T-cell (primary cell): ENCODE data around the gene AIG1. TPM values are rescaled to one million over a fixed set of nuclear protein-coding genes. Genes with fewer than 3 reads are reported as not detected.
"Not testable (repeated sequence)": the region's sequence is repeated elsewhere in the genome, so short reads cannot be mapped to it uniquely, and the experiment has no call there.

Experiments used
- ATAC-seq, 4 experiments: fragments of 200-7000 bp in 3 of 4; fragments of 150-1000 bp in 1 of 4; cut with Tn5 transposase; replicated peaks in 1 of 4; 1 replicate in 3 of 4; 2 replicates in 1 of 4; pipeline ENCODE4 v1.10.0; 2021; ENCODE audit warnings: moderate library complexity in 3 of 4, mild to moderate bottlenecking in 2 of 4, moderate number of reproducible peaks in 1 of 4
- CTCF ChIA-PET, 2 donors: fragments of 300-600 bp; sonication (Branson Sonifier 250); formaldehyde crosslinking; loops; one replicate each; lab custom pipeline; 2022; ENCODE audit warnings: antibody characterized with exemption in 2 of 2; lab: Charles Lee
- POLR2A ChIA-PET, 2 donors: fragments of 300-600 bp; sonication (Branson Sonifier 250); formaldehyde crosslinking; loops; one replicate each; lab custom pipeline; 2022; ENCODE audit warnings: antibody characterized with exemption in 2 of 2; lab: Charles Lee
- DNase-seq, 35 experiments: peaks; one replicate each; pipeline versions ENCODE4 v3.0.0 to v3.0.0-alpha.2; 2013 to 2023
- H3K27ac ChIP-seq: one replicate; pipeline ENCODE4 v1.5.1; 2013; ENCODE audit warnings: low read length
- H3K27me3 ChIP-seq, 2 experiments: replicated peaks in 1 of 2; 1 replicate in 1 of 2; 2 replicates in 1 of 2; pipeline versions ENCODE4 v1.6.1 to v1.7.0; 2013; ENCODE audit warnings: low read length in 1 of 2, mixed read lengths in 1 of 2; ENCODE audit not compliant: control insufficient read depth in 2 of 2, insufficient read depth in 2 of 2; ENCODE audit errors: extremely low read depth in 1 of 2
- H3K36me3 ChIP-seq, 2 donors: 1 replicate in 1 of 2; 2 replicates in 1 of 2; pipeline versions ENCODE4 v1.6.1 to v1.7.0; 2013; ENCODE audit warnings: low read length in 1 of 2; ENCODE audit not compliant: control insufficient read depth in 2 of 2, insufficient read depth in 1 of 2; ENCODE audit errors: extremely low read depth in 1 of 2
- H3K4me1 ChIP-seq, 2 experiments: 1 replicate in 1 of 2; 2 replicates in 1 of 2; pipeline versions ENCODE4 v1.6.1 to v1.7.0; 2013; ENCODE audit warnings: low read length in 2 of 2, mixed read lengths in 1 of 2; ENCODE audit not compliant: insufficient read depth in 2 of 2, control insufficient read depth in 1 of 2; ENCODE audit errors: extremely low read depth in 1 of 2
- H3K4me3 ChIP-seq, 2 donors: 1 replicate in 1 of 2; 2 replicates in 1 of 2; pipeline versions ENCODE4 v1.5.1 to v1.7.0; 2013; ENCODE audit warnings: mild to moderate bottlenecking in 2 of 2, low read length in 1 of 2, moderate library complexity in 1 of 2; ENCODE audit not compliant: control insufficient read depth in 1 of 2; ENCODE audit errors: extremely low read depth in 1 of 2
- H3K9me3 ChIP-seq: 2 replicates; pipeline ENCODE4 v1.7.0; 2013
- H3K27ac Mint-ChIP-seq, 2 donors: one replicate each; pipeline ENCODE4 v1.8.0; 2020 to 2021; ENCODE audit warnings: mild to moderate bottlenecking in 2 of 2, mixed read lengths in 2 of 2
- H3K27me3 Mint-ChIP-seq, 2 donors: one replicate each; pipeline ENCODE4 v1.8.0; 2021 to 2022; ENCODE audit warnings: mixed read lengths in 2 of 2
- H3K36me3 Mint-ChIP-seq: one replicate; pipeline ENCODE4 v1.8.0; 2021; ENCODE audit warnings: mixed read lengths
- H3K4me1 Mint-ChIP-seq, 3 donors: one replicate each; pipeline ENCODE4 v1.8.0; 2020 to 2022; ENCODE audit warnings: mixed read lengths in 3 of 3, mild to moderate bottlenecking in 1 of 3
- H3K4me3 Mint-ChIP-seq, 3 donors: one replicate each; pipeline ENCODE4 v1.8.0; 2020 to 2022; ENCODE audit warnings: mild to moderate bottlenecking in 3 of 3, mixed read lengths in 3 of 3, moderate library complexity in 3 of 3
- H3K9me3 Mint-ChIP-seq, 3 donors: one replicate each; pipeline ENCODE4 v1.8.0; 2020 to 2022; ENCODE audit warnings: mixed read lengths in 3 of 3
- WGBS: methylation state at CpG from one replicate; pipeline ENCODE4 v1.1.5; 2013; ENCODE audit warnings: missing lambda C conversion rate; ENCODE audit not compliant: insufficient coverage; 5-methylcytosine and 5-hydroxymethylcytosine counted together
- total RNA-seq, 35 experiments: library from RNA in 6 of 35; stranded (reverse) in 6 of 35; fragments of 120-200 nt in 1 of 35; gene quantifications; one replicate each; pipeline versions ENCODE4 v1.2.1 to v1.2.4 and lab custom pipeline; 2013 to 2026

AIG1 gene
- total RNA-seq (10 to 100 TPM in 1 of 5 donors, 1 to 10 TPM in 4; 6.0 to 13.4 (median 7.6) TPM), total RNA-seq (lab: John Stamatoyannopoulos, UW) (4.5 to 11.4 (median 7.4) reads per million in 29 experiments)
- 15.3 TPM for total RNA-seq (2013)

GRCh38 chr6:143060806-143061596 is at the start of gene AIG1:
Gene AIG1, plus strand, starts transcription at chr6:143060889. Its CDS starts 37 bp downstream, at chr6:143060926.
- Mint-ChIP-seq H3K4me3 (peak within 1 kb of the TSS; percentile 93 to 94 (median 93)), H3K9me3 (no peaks in the 10 kb centered on the region), H3K36me3 (no peaks in the 10 kb centered on the region), H3K4me1 (peaks cover 26 to 29% (median 27%) of the 10 kb centered on the region in 3 donors), H3K27me3 (no peaks in the 10 kb centered on the region), H3K27ac (peak within 1 kb of the TSS; percentile 86 to 92)
- WGBS = under 1% methylated on average over 26 of the region's 50 CpGs
- ChIA-PET CTCF (no interaction called here), POLR2A (interaction anchor here in 1 of 2 donors (0.8 kb wide), 1 partner anchor 14 kb away, joined by 3 read pairs; no protein-coding TSS in a partner anchor)
- ATAC-seq (peak; percentile 74 to 78 (median 76)), DNase-seq (peak; percentile 27 to 77 (median 53))
- Histone ChIP-seq H3K27ac (peak within 1 kb of the TSS; percentile 85), H3K9me3 (no peaks in the 10 kb centered on the region), H3K4me3 (peak within 1 kb of the TSS; percentile 80 to 94), H3K4me1 (peaks cover 8 to 11% of the 10 kb centered on the region in 2 experiments), H3K27me3 (no peaks in the 10 kb centered on the region), H3K36me3 (no peaks in the 10 kb centered on the region)

GRCh38 chr6:143014764-143015163 is 45.9 kb upstream of the AIG1 start:
- H3K9me3 Mint-ChIP-seq = peaks cover 0 to 2% (median 0%) of the 10 kb centered on the region in 3 donors
- H3K27ac Mint-ChIP-seq = no peak overlapping the region
- ChIA-PET POLR2A (no interaction called here), CTCF (no interaction called here)
- DNase-seq (no peak), ATAC-seq (no peak)
- no peaks in the 10 kb centered on the region for H3K36me3 Mint-ChIP-seq
- Histone ChIP-seq H3K4me1 (no peaks in the 10 kb centered on the region), H3K27ac (no peak overlapping the region), H3K36me3 (no peaks in the 10 kb centered on the region), H3K27me3 (no peaks in the 10 kb centered on the region), H3K9me3 (no peaks in the 10 kb centered on the region), H3K4me3 (no peak overlapping the region)
- H3K4me1 Mint-ChIP-seq = no peaks in the 10 kb centered on the region
- WGBS = no CpG with 5 or more reads among the region's 2 CpGs
- no peak overlapping the region for H3K4me3 Mint-ChIP-seq
- peaks cover 0 to 3% of the 10 kb centered on the region in 2 donors for H3K27me3 Mint-ChIP-seq

GRCh38 chr6:143015300-143015706 is 45.4 kb upstream of the AIG1 start:
- Mint-ChIP-seq H3K9me3 (peaks cover 0 to 2% (median 0%) of the 10 kb centered on the region in 3 donors), H3K4me1 (no peaks in the 10 kb centered on the region), H3K27me3 (peaks cover 0 to 3% of the 10 kb centered on the region in 2 donors), H3K4me3 (no peak overlapping the region), H3K36me3 (no peaks in the 10 kb centered on the region), H3K27ac (no peak overlapping the region)
- DNase-seq (peak in 1 of 35 experiments; percentile 14), ATAC-seq (no peak)
- Histone ChIP-seq H3K4me3 (no peak overlapping the region), H3K36me3 (no peaks in the 10 kb centered on the region), H3K9me3 (no peaks in the 10 kb centered on the region), H3K4me1 (no peaks in the 10 kb centered on the region), H3K27me3 (no peaks in the 10 kb centered on the region), H3K27ac (no peak overlapping the region)
- ChIA-PET POLR2A (no interaction called here), CTCF (no interaction called here)
- WGBS = no CpG with 5 or more reads among the region's 4 CpGs

GRCh38 chr6:143018955-143019354 is 41.7 kb upstream of the AIG1 start:
- no peaks in the 10 kb centered on the region for H3K4me1 Mint-ChIP-seq
- ChIA-PET POLR2A (no interaction called here), CTCF (interaction anchor here in 1 of 2 donors (1.6 kb wide), 1 partner anchor 8 kb away, joined by 4 read pairs; no protein-coding TSS in a partner anchor)
- Histone ChIP-seq H3K4me3 (no peak overlapping the region), H3K4me1 (no peaks in the 10 kb centered on the region), H3K9me3 (no peaks in the 10 kb centered on the region), H3K36me3 (no peaks in the 10 kb centered on the region), H3K27me3 (no peaks in the 10 kb centered on the region), H3K27ac (no peak overlapping the region)
- no peaks in the 10 kb centered on the region for H3K36me3 Mint-ChIP-seq
- peaks cover 0 to 10% (median 2%) of the 10 kb centered on the region in 3 donors for H3K9me3 Mint-ChIP-seq
- no peak overlapping the region for H3K4me3 Mint-ChIP-seq
- ATAC-seq (no peak), DNase-seq (no peak)
- no peak overlapping the region for H3K27ac Mint-ChIP-seq
- peaks cover 3% of the 10 kb centered on the region in 2 donors for H3K27me3 Mint-ChIP-seq
- no CpG with 5 or more reads among the region's 5 CpGs for WGBS

GRCh38 chr6:143020862-143021261 is 39.8 kb upstream of the AIG1 start:
- DNase-seq, POLR2A ChIA-PET, H3K27me3 Mint-ChIP-seq, H3K27me3 ChIP-seq, H3K4me1 ChIP-seq, H3K4me1 Mint-ChIP-seq, H3K36me3 ChIP-seq, ATAC-seq, H3K36me3 Mint-ChIP-seq, H3K4me3 Mint-ChIP-seq, CTCF ChIA-PET, H3K4me3 ChIP-seq, H3K27ac ChIP-seq, H3K27ac Mint-ChIP-seq, H3K9me3 ChIP-seq: not testable (repeated sequence)
- H3K9me3 Mint-ChIP-seq = peaks cover 0 to 12% (median 2%) of the 10 kb centered on the region in 3 donors
- no CpG with 5 or more reads among the region's 2 CpGs for WGBS

- no peak for DNase-seq
- Mint-ChIP-seq H3K36me3 (no peaks in the 10 kb centered on the region), H3K9me3 (peaks cover 0 to 15% (median 2%) of the 10 kb centered on the region in 3 donors), H3K27ac (no peak overlapping the region), H3K4me1 (no peaks in the 10 kb centered on the region), H3K27me3 (peaks cover 3% of the 10 kb centered on the region in 2 donors), H3K4me3 (no peak overlapping the region)
- H3K27me3 ChIP-seq = no peaks in the 10 kb centered on the region
- CTCF ChIA-PET = no interaction called here
- H3K4me3 ChIP-seq = no peak overlapping the region
- no peak for ATAC-seq
- no peaks in the 10 kb centered on the region for H3K4me1 ChIP-seq
- no peaks in the 10 kb centered on the region for H3K9me3 ChIP-seq
- 93% methylated on average over 2 of the region's 6 CpGs for WGBS
- no peaks in the 10 kb centered on the region for H3K36me3 ChIP-seq
- POLR2A ChIA-PET = no interaction called here
- H3K27ac ChIP-seq = no peak overlapping the region
Measured at GRCh38 chr6:143021543-143021942, 39.1 kb upstream of the AIG1 start.
